A673 (cell line): Measurements from ENCODE around the gene GPR21. TPM values are rescaled to one million over a fixed set of nuclear protein-coding genes. Genes with fewer than 3 reads are reported as not detected.

Experiments used
- Bru-seq: library from RNA; stranded (reverse); fragments of 400-500 nt; gene quantifications from one replicate; lab custom pipeline; 2021; lab: Mats Ljungman, UMichigan
- BruChase-seq, 2 experiments: library from RNA; stranded (reverse); fragments of 400-500 nt; gene quantifications; one replicate each; lab custom pipeline; 2021; lab: Mats Ljungman, UMichigan
- BruUV-seq: library from RNA; stranded (reverse); fragments of 400-500 nt; replicated peaks from 2 replicates; lab custom pipeline; 2021; lab: Mats Ljungman, UMichigan
- CTCF ChIA-PET: fragments of 300-600 bp; sonication (Branson Sonifier 250); formaldehyde crosslinking; loops from one replicate; lab custom pipeline; 2022; ENCODE audit warnings: antibody characterized with exemption; lab: Charles Lee
- POLR2A ChIA-PET: fragments of 300-600 bp; sonication (Branson Sonifier 250); formaldehyde crosslinking; loops from one replicate; lab custom pipeline; 2022; ENCODE audit warnings: antibody characterized with exemption; ENCODE audit not compliant: low non-redundant PET; lab: Charles Lee
- DNase-seq: peaks from one replicate; pipeline ENCODE4 v3.0.0-alpha.2; 2015; ENCODE audit warnings: low spot score
- H3K27ac ChIP-seq: fragments of 200-600 bp; sonication (generic); 2 replicates; pipeline ENCODE4 v1.5.1; 2016; ENCODE audit warnings: mixed run types, low read depth, mild to moderate bottlenecking, mixed read lengths, antibody characterized with exemption, low read length; ENCODE audit not compliant: poor library complexity, severe bottlenecking
- H3K27me3 ChIP-seq: fragments of 200-600 bp; sonication (generic); replicated peaks from 2 replicates; pipeline ENCODE4 v1.6.1; 2017; ENCODE audit warnings: mixed run types, low read depth, mild to moderate bottlenecking, mixed read lengths, antibody characterized with exemption, low read length; ENCODE audit not compliant: insufficient read depth, poor library complexity
- H3K36me3 ChIP-seq: fragments of 200-600 bp; sonication (generic); 2 replicates; pipeline ENCODE4 v1.6.1; 2016; ENCODE audit warnings: mixed run types, mild to moderate bottlenecking, mixed read lengths, antibody characterized with exemption, low read length; ENCODE audit not compliant: insufficient read depth, poor library complexity, severe bottlenecking
- H3K4me1 ChIP-seq: fragments of 200-600 bp; sonication (generic); 2 replicates; pipeline ENCODE4 v1.6.1; 2017; ENCODE audit warnings: mixed run types, mild to moderate bottlenecking, mixed read lengths, antibody characterized with exemption, low read length; ENCODE audit not compliant: insufficient read depth, poor library complexity, severe bottlenecking
- H3K4me3 ChIP-seq: fragments of 200-600 bp; sonication (generic); 2 replicates; pipeline ENCODE4 v1.5.1; 2016; ENCODE audit warnings: low read depth, mixed run types, mild to moderate bottlenecking, mixed read lengths, low read length; ENCODE audit not compliant: poor library complexity, severe bottlenecking
- H3K9me3 ChIP-seq: fragments of 200-600 bp; sonication (generic); 2 replicates; pipeline ENCODE4 v1.6.1; 2016; ENCODE audit warnings: mixed run types, low read depth, mild to moderate bottlenecking, mixed read lengths, antibody characterized with exemption, low read length; ENCODE audit not compliant: poor library complexity, severe bottlenecking
- EZH2 ChIP-seq: fragments of 200-600 bp; sonication (generic); IDR thresholded peaks from 2 replicates; pipeline ENCODE4 v1.6.1; 2017; ENCODE audit warnings: borderline replicate concordance, low read depth, mild to moderate bottlenecking, mixed read lengths, antibody characterized with exemption, low read length; ENCODE audit not compliant: poor library complexity, severe bottlenecking
- intact Hi-C: fragments of 100-400 bp; cut with micrococcal nuclease; formaldehyde crosslinking; loops from one replicate; pipeline ENCODE4 v1.10.0; 2022; ENCODE audit not compliant: unreplicated experiment
- long read RNA-seq: library from polyadenylated mRNA; stranded (forward); transcript quantifications from one replicate; pipeline ENCODE4 v2.0.0, GENCODE V29; 2022
- total RNA-seq: library from RNA; stranded (reverse); gene quantifications from 2 replicates; pipeline ENCODE4 v1.2.3, GENCODE V29; 2021
- TF ChIP-seq, protein P1 (sequence below): fragments of 300-800, 200-600 bp; sonication (generic); conservative IDR thresholded peaks from 2 replicates; pipeline ENCODE4 v1.5.1; 2017; ENCODE audit warnings: low read depth, mild to moderate bottlenecking, antibody characterized with exemption, low read length, moderate library complexity, mixed read lengths

GPR21 gene, protein sequence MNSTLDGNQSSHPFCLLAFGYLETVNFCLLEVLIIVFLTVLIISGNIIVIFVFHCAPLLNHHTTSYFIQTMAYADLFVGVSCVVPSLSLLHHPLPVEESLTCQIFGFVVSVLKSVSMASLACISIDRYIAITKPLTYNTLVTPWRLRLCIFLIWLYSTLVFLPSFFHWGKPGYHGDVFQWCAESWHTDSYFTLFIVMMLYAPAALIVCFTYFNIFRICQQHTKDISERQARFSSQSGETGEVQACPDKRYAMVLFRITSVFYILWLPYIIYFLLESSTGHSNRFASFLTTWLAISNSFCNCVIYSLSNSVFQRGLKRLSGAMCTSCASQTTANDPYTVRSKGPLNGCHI
- 0.31 TPM in 1 of 2 replicates, not detected in the other for total RNA-seq
- Bru-seq, nascent RNA, result percentile 81 among the genes with signal in this experiment
- percentile 72 among the genes with signal in this experiment for BruChase-seq, experiment 1, labeled RNA remaining after a 2-hour chase
- BruChase-seq, experiment 2, labeled RNA remaining after a 6-hour chase, result percentile 64 among the genes with signal in this experiment
- long read RNA-seq, result 0 reads

- no peak for TF ChIP-seq EZH2
- TF ChIP-seq, protein P1, sequence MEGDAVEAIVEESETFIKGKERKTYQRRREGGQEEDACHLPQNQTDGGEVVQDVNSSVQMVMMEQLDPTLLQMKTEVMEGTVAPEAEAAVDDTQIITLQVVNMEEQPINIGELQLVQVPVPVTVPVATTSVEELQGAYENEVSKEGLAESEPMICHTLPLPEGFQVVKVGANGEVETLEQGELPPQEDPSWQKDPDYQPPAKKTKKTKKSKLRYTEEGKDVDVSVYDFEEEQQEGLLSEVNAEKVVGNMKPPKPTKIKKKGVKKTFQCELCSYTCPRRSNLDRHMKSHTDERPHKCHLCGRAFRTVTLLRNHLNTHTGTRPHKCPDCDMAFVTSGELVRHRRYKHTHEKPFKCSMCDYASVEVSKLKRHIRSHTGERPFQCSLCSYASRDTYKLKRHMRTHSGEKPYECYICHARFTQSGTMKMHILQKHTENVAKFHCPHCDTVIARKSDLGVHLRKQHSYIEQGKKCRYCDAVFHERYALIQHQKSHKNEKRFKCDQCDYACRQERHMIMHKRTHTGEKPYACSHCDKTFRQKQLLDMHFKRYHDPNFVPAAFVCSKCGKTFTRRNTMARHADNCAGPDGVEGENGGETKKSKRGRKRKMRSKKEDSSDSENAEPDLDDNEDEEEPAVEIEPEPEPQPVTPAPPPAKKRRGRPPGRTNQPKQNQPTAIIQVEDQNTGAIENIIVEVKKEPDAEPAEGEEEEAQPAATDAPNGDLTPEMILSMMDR, result no peak
- BruUV-seq, result no TSS peak
- DNase-seq, result no peak
- CTCF ChIA-PET, result no interaction called here
- no peak within 1 kb of the TSS for H3K4me3 ChIP-seq
- peaks cover 3% of the 10 kb centered on the region for H3K36me3 ChIP-seq
- POLR2A ChIA-PET, result interaction anchor here (0.6 kb wide), 1 partner anchor 1912 kb away, joined by 3 read pairs; no protein-coding TSS in a partner anchor
- H3K9me3 ChIP-seq, result no peaks in the 10 kb centered on the region
- no peak within 1 kb of the TSS for H3K27ac ChIP-seq
- H3K27me3 ChIP-seq, result no peaks in the 10 kb centered on the region
- peaks cover 22% of the 10 kb centered on the region for H3K4me1 ChIP-seq
- intact Hi-C loops, result no loop called here
Observed at GRCh38 chr9:123033352-123033751, at the start of gene GPR21. Gene GPR21, plus strand, starts transcription at chr9:123033667. Its CDS starts 900 bp downstream, at chr9:123034567.

GRCh38 chr9:122986010-122986409 lies 47.5 kb upstream of the GPR21 start:
- Histone ChIP-seq H3K9me3 (no peaks in the 10 kb centered on the region), H3K4me3 (no peak overlapping the region), H3K4me1 (no peaks in the 10 kb centered on the region), H3K27me3 (no peaks in the 10 kb centered on the region), H3K27ac (no peak overlapping the region), H3K36me3 (peaks cover 49% of the 10 kb centered on the region)
- TF ChIP-seq, protein P1, result no peak
- no peak for TF ChIP-seq EZH2
- no TSS peak for BruUV-seq
- DNase-seq, result no peak
- intact Hi-C loops, result no loop called here
- POLR2A ChIA-PET, result no interaction called here
- CTCF ChIA-PET, result no interaction called here

- Histone ChIP-seq H3K36me3 (peaks cover 49% of the 10 kb centered on the region), H3K9me3 (no peaks in the 10 kb centered on the region), H3K27ac (no peak overlapping the region), H3K4me1 (peaks cover 4% of the 10 kb centered on the region), H3K27me3 (no peaks in the 10 kb centered on the region), H3K4me3 (no peak overlapping the region)
- POLR2A ChIA-PET, result no interaction called here
- TF ChIP-seq, protein P1, result no peak
- TF ChIP-seq EZH2, result no peak
- CTCF ChIA-PET, result no interaction called here
- BruUV-seq, result no TSS peak
- intact Hi-C loops, result no loop called here
- no peak for DNase-seq
Observed at GRCh38 chr9:122988141-122988540, 45.3 kb upstream of the GPR21 start.
